ENCODE measurements around the gene TUBGCP5. TPM values are rescaled to one million over a fixed set of nuclear protein-coding genes. Genes with fewer than 3 reads are reported as not detected.
"Not testable (repeated sequence)": the region's sequence is repeated elsewhere in the genome, so short reads cannot be mapped to it uniquely, and the experiment has no call there.

TUBGCP5 gene
- total RNA-seq, 4 donors from 2014 or later: 8.1 to 18.3 (median 14.1) TPM

DNA sequence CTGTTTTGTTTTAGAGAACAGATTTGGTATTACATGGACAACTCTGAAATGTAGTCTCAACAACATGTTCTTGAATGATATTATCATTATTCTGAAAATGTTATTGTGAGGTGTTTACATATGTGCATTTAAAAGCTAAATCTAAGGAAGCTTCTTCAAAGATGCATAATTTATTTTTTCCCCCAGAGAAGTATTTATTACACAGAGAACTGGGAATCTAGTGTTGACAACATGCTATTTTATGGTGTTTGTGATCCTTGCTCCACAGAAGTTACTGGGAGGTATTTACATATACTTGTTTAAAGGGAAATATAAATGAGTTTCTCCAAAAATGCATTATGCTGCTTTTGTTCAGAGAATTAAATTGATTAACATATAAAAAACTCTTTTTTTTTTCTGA is 18.3 kb upstream of the TUBGCP5 start:
- intact Hi-C loops (cut with DNase I): no loop called here
- Histone ChIP-seq H3K9me3 (peaks cover 0 to 6% (median 0%) of the 10 kb centered on the region in 4 donors), H3K4me3 (no peak overlapping the region), H3K27me3 (peaks cover 0 to 12% (median 0%) of the 10 kb centered on the region in 4 donors), H3K27ac (replicated peaks in 1 of 4) (no peak overlapping the region), H3K4me1 (no peaks in the 10 kb centered on the region), H3K36me3 (no peaks in the 10 kb centered on the region)
- DNase-seq (ENCODE audit: extremely low spot score): no peak
- TF ChIP-seq EP300 (IDR thresholded peaks at IDR 0.05) (no peak), POLR2AphosphoS5 (IDR thresholded peaks at IDR 0.05) (no peak), POLR2A (IDR thresholded peaks at IDR 0.05; ENCODE audit: low read depth) (no peak)
- TF ChIP-seq, protein P1, sequence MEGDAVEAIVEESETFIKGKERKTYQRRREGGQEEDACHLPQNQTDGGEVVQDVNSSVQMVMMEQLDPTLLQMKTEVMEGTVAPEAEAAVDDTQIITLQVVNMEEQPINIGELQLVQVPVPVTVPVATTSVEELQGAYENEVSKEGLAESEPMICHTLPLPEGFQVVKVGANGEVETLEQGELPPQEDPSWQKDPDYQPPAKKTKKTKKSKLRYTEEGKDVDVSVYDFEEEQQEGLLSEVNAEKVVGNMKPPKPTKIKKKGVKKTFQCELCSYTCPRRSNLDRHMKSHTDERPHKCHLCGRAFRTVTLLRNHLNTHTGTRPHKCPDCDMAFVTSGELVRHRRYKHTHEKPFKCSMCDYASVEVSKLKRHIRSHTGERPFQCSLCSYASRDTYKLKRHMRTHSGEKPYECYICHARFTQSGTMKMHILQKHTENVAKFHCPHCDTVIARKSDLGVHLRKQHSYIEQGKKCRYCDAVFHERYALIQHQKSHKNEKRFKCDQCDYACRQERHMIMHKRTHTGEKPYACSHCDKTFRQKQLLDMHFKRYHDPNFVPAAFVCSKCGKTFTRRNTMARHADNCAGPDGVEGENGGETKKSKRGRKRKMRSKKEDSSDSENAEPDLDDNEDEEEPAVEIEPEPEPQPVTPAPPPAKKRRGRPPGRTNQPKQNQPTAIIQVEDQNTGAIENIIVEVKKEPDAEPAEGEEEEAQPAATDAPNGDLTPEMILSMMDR (IDR thresholded peaks at IDR 0.05): no peak

DNA sequence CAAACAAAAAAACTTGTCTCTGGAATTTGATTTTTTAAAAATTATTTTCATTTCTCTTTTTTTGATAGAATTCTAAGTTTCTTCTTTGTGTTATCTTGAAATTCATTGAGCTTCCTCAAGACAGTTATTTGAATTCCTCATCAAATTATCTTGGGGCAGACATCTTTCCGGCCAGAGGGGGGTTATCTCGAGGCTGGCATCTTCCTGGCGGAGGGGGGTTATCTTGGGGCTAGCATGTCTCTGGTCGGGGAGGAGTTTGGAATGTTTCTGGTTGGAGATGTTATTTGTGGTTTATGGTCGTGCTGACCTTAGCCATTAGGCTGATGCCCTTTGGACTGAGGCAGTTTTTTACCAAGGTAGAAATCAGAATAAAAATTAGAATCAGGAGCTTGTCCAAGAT is 15.9 kb upstream of the TUBGCP5 start:
- Histone ChIP-seq H3K4me3 (no peak overlapping the region), H3K4me1 (peaks cover 0 to 3% (median 2%) of the 10 kb centered on the region in 4 donors), H3K9me3 (no peaks in the 10 kb centered on the region), H3K27me3 (peaks cover 0 to 12% (median 0%) of the 10 kb centered on the region in 4 donors), H3K36me3 (no peaks in the 10 kb centered on the region), H3K27ac (replicated peaks in 1 of 4) (no peak overlapping the region)
- TF ChIP-seq, protein P1 (IDR thresholded peaks at IDR 0.05): no peak
- TF ChIP-seq POLR2AphosphoS5 (IDR thresholded peaks at IDR 0.05): no peak
- 75% methylated on average over 5 of the region's 5 CpGs for WGBS
- intact Hi-C loops (cut with DNase I): no loop called here
- DNase-seq (ENCODE audit: extremely low spot score): no peak

DNA sequence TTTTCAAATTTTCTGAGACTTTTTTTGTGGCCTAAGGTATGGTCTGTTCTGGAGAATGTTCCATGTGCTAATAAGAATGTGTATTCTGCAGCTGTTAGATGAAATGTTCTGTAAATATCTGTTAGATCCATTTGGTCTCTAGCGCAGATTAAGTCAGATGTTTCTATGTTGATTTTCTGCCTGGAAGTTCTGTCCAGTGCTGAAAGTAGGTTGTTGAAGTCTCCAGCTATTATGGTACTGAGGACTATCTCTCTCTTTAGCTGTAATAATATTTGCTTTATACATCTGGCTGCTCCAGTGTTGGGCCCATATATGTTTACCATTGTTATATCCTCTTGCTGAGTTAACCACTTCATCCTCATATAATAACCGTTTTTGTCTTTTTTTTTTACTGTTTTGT is 13.2 kb upstream of the TUBGCP5 start:
- TF ChIP-seq EP300 (IDR thresholded peaks at IDR 0.05) (no peak), POLR2A (IDR thresholded peaks at IDR 0.05; ENCODE audit: low read depth) (no peak), POLR2AphosphoS5 (IDR thresholded peaks at IDR 0.05) (no peak)
- TF ChIP-seq, protein P1 (IDR thresholded peaks at IDR 0.05): no peak
- intact Hi-C loops (cut with DNase I): no loop called here
- Histone ChIP-seq H3K9me3 (no peaks in the 10 kb centered on the region), H3K36me3 (no peaks in the 10 kb centered on the region), H3K4me1 (peaks cover 0 to 16% (median 9%) of the 10 kb centered on the region in 4 donors), H3K27me3 (peaks cover 0 to 12% (median 0%) of the 10 kb centered on the region in 4 donors), H3K27ac (replicated peaks in 1 of 4) (no peak overlapping the region), H3K4me3 (no peak overlapping the region)
- 60% methylated on average over 2 of the region's 2 CpGs for WGBS
- DNase-seq (ENCODE audit: extremely low spot score): no peak

DNA sequence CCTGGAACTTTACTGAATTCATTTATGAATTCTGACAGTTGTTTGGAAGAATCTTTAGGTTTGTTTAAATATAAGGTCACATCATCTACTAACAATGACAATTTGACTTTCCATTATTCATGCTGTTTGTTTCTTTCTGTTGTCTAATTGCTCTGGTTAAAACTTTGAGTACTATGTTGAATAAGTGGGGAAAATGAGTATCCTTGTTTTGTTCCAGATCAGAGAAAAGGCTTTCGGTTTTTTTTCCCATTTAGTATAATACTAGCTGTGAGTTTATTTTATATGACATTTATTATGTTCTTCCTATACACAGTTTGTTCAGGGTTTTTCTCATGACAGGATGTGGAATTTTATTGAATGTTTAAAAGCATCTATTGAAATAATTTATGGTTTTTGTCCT is 11.3 kb upstream of the TUBGCP5 start:
- TF ChIP-seq POLR2A (IDR thresholded peaks at IDR 0.05; ENCODE audit: low read depth): no peak
- TF ChIP-seq, protein P1 (IDR thresholded peaks at IDR 0.05): no peak
- TF ChIP-seq EP300 (IDR thresholded peaks at IDR 0.05): no peak
- TF ChIP-seq POLR2AphosphoS5 (IDR thresholded peaks at IDR 0.05): no peak
- no peak for DNase-seq (ENCODE audit: extremely low spot score)
- H3K4me3 ChIP-seq: no peak overlapping the region
- 27% methylated on average over 1 of the region's 1 CpG for WGBS
- no peak overlapping the region for H3K27ac ChIP-seq (replicated peaks in 1 of 4)
- peaks cover 0 to 16% (median 9%) of the 10 kb centered on the region in 4 donors for H3K4me1 ChIP-seq
- no peaks in the 10 kb centered on the region for H3K9me3 ChIP-seq
- no peaks in the 10 kb centered on the region for H3K36me3 ChIP-seq
- peaks cover 0 to 5% (median 0%) of the 10 kb centered on the region in 4 donors for H3K27me3 ChIP-seq
- intact Hi-C loops (cut with DNase I): no loop called here

DNA sequence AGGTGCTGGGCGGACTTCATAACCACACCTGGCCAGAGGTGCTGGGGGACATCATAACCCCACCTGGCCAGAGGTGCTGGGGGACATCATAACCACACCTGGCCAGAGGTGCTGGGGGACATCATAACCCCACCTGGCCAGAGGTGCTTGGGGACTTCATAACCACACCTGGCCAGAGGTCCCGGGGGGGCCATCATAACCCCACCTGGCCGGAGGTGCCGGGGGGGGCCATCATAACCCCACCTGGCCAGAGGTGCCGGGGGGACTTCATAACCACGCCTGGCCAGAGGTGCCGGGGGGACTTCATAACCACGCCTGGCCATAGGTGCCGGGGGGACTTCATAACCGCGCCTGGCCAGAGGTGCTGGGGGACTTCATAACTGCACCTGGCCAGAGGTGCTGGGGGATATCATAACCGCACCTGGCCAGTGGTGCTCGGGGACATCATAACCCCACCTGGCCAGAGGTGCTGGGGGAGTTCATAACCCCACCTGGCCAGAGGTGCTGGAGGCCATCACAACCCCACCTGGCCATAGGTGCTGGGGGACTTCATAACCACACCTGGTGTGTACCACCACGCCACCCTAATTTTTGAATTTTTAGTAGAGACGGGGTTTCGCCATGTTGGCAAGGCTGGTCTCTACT is 10.7 kb upstream of the TUBGCP5 start:
- Histone ChIP-seq H3K27me3 (no peaks in the 10 kb centered on the region), H3K4me3 (no peak overlapping the region), H3K27ac (replicated peaks in 1 of 4) (no peak overlapping the region), H3K4me1 (peaks cover 0 to 16% (median 9%) of the 10 kb centered on the region in 4 donors), H3K9me3 (no peaks in the 10 kb centered on the region), H3K36me3 (no peaks in the 10 kb centered on the region)
- intact Hi-C loops (cut with DNase I): no loop called here
- no peak for TF ChIP-seq POLR2A (IDR thresholded peaks at IDR 0.05; ENCODE audit: low read depth)
- DNase-seq (ENCODE audit: extremely low spot score): no peak
- WGBS: 79% methylated on average over 14 of the region's 16 CpGs

DNA sequence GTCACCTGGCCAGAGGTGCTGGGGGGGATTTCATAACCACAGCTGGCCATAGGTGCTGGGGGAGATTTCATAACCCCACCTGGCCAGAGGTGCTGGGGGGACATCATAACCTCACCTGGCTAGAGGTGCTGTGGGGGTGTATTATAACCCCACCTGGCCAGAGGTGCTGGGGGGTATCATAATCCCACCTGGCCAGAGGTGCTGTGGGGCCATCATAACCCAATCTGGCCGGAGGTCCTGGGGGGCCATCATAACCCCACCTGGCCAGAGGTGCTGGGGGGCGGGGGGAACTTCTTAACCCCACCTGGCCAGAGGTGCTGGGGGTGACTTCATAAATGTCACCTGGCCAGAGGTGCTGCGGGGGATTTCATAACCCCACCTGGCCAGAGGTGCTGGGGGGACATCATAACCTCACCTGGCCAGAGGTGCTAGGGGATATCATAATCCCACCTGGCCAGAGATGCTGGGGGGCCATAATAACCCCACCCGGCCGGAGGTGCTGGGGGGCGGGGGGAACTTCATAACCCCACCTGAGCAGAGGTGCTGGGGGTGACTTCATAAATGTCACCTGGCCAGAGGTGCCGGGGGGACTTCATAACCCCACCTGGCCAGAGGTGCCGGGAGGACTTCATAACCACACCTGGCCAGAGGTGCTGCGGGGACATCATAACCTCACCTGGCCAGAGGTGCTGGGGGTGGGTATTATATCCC is 9.4 kb upstream of the TUBGCP5 start:
- H3K4me3 ChIP-seq; intact Hi-C loops (cut with DNase I); DNase-seq (ENCODE audit: extremely low spot score); H3K27ac ChIP-seq (replicated peaks in 1 of 4); H3K36me3 ChIP-seq; H3K9me3 ChIP-seq; H3K27me3 ChIP-seq: not testable (repeated sequence)
- H3K4me1 ChIP-seq: peaks cover 0 to 16% (median 9%) of the 10 kb centered on the region in 4 donors
- WGBS: no CpG with 5 or more reads among the region's 9 CpGs

DNA sequence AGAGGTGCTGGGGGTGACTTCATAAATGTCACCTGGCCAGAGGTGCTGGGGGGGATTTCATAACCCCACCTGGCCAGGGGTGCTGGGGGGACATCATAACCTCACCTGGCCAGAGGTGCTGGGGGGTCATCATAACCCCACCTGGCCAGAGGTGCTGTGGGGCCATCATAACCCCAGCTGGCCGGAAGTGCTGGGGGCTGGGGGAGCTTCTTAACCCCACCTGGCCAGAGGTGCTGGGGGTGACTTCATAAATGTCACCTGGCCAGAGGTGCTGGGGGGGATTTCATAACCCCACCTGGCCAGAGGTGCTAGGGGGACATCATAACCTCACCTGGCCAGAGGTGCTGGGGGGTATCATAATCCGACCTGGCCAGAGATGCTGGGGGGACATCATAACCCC is 4.6 kb upstream of the TUBGCP5 start:
- DNase-seq (ENCODE audit: extremely low spot score): not testable (repeated sequence)

DNA sequence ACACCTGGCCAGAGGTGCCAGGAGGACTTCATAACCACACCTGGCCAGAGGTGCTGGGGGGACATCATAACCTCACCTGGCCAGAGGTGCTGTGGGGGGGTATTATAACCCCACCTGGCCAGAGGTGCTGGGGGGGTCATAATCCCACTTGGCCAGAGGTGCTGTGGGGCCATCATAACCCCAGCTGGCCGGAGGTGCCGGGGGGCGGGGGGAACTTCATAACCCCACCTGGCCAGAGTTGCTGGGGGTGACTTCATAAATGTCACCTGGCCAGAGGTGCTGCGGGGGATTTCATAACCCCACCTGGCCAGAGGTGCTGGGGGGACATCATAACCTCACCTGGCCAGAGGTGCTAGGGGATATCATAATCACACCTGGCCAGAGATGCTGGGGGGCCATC is 4.2 kb upstream of the TUBGCP5 start:
- H3K4me3 ChIP-seq; H3K9me3 ChIP-seq; H3K27me3 ChIP-seq; H3K36me3 ChIP-seq; H3K27ac ChIP-seq (replicated peaks in 1 of 4); DNase-seq (ENCODE audit: extremely low spot score); intact Hi-C loops (cut with DNase I): not testable (repeated sequence)
- WGBS: 100% methylated on average over 2 of the region's 4 CpGs
- H3K4me1 ChIP-seq: peaks cover 4 to 11% (median 8%) of the 10 kb centered on the region in 4 donors

More for the DNA sequence above, 4.6 kb upstream of the TUBGCP5 start:
- H3K4me3 ChIP-seq; intact Hi-C loops (cut with DNase I); H3K36me3 ChIP-seq; H3K9me3 ChIP-seq; H3K27ac ChIP-seq (replicated peaks in 1 of 4); H3K27me3 ChIP-seq; H3K4me1 ChIP-seq: not testable (repeated sequence)
- no CpG with 5 or more reads among the region's 2 CpGs for WGBS
